HG02763 (cell line): ENCODE measurements around the gene PRKRA.
A peak's percentile ranks its signal among the peaks of the same experiment; 100 is the strongest.
"Not testable (repeated sequence)": the region's sequence is repeated elsewhere in the genome, so short reads cannot be mapped to it uniquely, and the experiment has no call there.

Experiments
- ATAC-seq: cut with Tn5 transposase; IDR thresholded peaks from one replicate; pipeline ENCODE4 v1.9.1; 2021; ENCODE audit warnings: mild to moderate bottlenecking, moderate library complexity; ENCODE audit not compliant: unreplicated experiment

Gene PRKRA

DNA sequence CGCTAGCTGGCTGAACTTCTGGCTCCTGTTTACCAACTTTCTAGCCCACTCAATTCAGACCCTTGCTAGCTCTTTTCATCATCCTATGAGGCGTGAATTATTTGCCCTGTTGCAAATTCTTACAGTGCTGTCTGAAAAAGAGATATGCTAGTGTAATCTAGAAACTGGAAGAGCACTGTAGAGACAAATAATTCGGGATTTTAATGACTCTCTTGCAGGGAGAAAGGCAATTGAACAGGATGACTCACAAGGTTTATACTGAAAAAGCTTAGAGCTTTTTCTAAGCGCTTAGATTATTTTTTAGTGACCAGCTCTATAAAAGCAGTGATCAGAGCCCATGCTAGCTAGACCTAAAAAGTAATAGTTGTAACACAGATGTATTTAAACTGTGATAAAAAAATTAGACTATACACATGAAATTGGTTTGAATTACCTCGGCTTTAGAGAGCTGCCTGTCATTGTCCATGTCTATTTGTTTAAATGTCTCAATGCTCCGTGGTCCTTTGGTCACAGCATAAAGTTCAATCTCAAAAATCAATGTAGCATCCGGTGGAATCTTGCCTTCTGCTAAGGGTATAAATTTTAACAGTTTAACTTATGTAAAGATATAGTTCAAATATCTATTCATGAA lies 18.4 kb upstream of the PRKRA start:
- no peak for ATAC-seq

DNA sequence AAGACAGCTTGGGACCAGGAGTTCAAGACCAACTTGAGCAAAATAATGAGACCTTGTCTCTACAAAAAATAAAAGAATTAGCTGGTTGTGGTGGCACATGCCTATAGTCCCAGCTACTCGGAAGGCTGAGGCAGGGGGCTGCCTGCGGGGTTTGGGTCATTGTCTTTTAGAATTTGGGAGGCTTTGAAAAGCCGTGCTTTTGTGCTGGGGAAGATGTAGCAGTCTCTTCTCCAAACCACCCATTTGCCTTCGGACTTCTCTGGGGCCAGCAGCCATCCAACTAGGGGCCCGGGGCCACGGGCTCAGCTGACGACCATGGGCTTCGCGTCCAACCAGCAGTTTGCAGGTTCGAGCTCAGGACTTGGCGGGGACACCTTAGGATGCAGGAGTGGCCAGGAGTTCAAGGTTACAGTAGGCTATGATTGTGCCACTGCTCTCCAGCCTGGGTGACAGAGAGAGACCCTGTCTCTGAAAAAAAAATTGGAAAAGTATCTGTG lies 6.5 kb upstream of the PRKRA start:
- ATAC-seq = no peak

DNA sequence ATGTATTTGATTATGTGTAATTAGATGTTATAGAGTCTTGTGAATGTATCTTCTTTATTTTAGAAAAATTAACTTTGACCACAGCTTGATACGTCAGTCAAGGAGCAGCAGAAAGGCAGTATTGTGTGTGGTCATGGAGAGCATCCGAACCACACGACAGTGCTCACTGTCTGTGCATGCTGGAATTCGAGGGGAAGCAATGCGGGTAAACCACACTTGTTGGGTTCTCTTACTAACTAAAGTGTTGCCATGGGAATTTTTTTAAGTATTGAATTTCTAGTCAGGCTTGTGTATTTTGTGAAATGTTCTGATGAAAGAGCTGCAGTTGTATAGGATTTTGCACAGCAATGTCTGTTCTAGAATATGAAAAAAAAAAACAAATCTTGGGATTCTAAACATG lies 5.0 kb upstream of the PRKRA start:
- ATAC-seq = no peak

DNA sequence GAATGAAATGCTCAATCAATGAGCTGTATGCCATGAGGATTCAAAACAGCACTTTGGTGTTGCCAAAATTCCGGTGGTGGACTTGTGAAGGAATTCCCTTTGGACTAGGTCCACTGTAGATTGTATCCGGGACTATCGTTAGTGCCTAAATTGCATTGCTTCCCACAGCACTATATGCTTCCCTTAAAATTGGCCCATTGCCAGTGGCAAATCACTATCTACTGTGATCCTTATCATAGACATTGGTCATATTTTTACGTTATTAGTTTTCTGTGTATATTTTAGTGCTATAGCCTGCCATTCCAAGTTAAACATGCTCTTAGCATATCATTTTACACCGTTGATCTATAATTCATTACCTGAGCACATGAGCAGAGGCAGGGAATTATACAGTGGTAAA lies 1.9 kb upstream of the PRKRA start:
- no peak for ATAC-seq

DNA sequence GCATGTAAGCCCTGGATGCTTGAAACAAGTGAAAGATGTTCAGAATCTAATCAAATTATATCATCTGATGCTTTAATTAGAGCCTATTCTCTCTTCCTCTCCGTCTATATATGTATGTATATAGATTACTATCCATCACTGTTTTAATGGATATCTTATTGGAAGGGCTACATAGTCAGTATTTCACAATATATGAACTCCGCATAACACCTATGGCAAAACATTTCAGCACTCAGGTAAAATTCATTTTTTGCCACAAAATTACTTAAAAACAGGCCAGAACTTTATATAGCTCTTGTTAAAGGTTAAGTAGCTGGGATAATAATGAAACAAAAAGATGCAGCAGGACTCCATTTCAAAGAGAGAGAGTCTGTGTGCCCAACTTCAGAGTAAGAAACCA lies 1.4 kb upstream of the PRKRA start:
- ATAC-seq = no peak

DNA sequence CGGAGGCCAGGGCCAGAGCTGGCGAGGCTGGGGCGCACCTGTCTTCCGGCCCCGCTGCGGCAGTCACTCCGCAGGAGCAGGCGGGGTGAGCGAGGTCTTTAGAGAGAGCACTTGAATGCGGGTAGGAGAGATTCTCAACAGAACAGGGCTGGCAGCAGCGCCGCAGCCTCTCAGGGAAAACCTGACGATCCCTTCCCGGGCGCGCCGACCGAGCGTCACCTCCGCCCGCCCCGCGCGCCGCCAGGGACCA lies 526 bp downstream of the PRKRA start:
- peak; percentile 45 for ATAC-seq

DNA sequence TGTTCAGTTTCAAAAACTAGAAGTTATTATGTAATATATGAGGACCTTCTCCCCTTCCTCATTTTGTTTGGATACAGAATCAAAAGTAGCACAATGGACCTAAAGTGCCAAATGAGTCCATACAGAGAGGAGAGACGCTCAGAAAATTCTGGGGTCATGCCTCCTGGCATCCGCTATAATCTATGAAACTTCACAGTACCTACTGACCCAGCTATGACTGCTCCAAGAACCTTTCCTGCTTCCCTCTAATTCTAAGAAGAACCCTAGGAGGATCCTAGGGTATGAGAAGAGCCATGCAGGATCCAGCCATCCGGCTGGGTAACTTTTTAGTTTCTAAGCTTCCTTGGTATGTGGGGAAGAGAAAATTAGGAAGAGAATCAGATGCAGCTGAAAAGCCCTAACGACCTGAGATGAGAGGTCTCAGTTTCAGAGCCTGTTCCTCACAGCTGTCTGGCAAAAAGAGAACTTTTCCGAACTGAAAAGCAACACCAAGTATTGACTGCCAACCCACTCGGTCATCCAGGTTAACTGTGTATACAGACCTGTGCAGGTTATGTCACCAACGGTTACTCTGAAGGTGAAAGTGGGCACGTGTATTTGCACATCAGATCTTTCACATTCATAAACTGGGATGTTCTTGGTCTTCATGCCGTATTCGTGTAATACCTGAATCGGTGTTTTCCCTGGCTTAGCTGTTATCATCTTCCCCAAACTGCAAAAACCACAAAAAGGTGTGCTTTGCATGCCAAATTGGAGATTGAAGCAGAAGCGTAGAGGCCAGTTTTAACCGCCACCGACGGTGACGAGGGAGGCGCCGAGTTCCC lies 1.1 kb downstream of the PRKRA start:
- ATAC-seq = peak; percentile 8

DNA sequence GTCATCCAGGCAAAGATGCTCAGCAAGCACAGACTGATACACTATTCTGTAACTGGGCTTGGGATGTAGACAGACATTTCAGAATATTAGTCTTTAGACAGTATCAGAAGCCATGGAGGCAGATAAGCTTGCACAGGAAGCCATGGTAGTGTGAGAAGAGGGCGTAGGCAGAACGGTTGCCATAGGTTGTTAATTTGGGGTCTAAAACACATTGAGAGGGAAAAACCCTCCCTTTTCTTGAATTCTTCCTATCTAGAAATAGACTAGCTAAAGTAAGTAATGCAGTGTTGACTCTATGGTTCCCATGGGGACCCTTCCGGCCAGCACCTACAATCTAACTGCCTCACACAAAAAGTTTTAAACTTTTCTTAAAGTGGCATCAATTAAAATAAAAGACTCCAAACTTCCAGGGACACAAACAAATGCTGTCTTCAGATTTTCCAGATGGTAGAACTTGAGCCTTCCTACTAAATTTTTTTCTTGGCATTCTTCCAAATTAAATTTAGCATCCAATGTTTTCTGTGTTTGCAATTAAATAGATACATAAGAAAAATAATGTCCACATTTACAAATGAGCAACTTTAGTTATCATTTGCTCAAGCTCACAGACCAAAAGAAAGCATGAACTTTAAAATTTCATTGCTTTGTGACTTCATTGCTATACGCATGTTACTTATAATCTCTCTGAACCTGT lies 1.9 kb downstream of the PRKRA start:
- no peak for ATAC-seq

- no peak for ATAC-seq
Observed at GRCh38 chr2:178441426-178441825, 9.5 kb downstream of the PRKRA start.

GRCh38 chr2:178436662-178437061 lies 14.3 kb downstream of the PRKRA start:
- no peak for ATAC-seq

GRCh38 chr2:178429336-178429735 lies 21.6 kb downstream of the PRKRA start:
- no peak for ATAC-seq

DNA sequence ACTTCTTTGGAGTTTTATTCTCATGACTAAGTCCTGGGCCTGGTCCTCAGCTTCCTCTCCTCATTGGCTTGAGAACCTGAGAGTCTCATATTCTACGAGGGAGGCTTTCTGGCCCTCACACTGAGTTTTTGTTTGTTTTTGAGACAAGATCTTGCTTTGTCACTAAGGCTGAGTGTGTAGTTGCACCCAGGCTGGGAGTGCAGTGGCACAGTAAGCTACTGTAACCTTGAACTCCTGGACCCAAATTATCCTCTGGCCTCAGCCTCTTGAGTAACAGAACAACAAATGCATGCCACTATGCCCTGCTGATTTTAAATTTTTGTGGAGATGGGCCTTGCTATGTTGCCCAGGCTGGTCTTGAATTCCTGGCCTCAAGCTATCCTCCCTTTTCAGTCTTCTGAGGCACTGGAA lies 22.6 kb downstream of the PRKRA start:
- ATAC-seq = no peak

DNA sequence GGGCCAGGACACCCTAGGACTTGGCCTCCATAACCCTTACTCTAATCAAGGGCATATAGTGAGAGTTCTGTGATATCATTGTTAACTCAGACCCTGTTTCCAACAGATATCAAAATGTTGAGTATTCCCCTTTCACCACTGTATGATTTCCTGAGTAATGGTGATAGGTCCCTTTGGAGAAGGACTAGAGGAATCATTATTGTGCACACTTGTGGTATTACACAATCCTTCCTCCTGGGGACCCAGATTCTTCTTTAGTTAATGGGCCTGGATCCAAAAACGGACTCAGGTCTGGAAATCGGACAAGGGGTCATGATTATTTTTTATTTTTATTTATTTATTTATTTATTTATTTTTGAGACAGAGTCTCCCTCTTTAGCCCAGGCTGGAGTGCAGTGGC lies 23.5 kb downstream of the PRKRA start:
- no peak for ATAC-seq

- no peak for ATAC-seq
Observed at GRCh38 chr2:178426388-178426787, 24.6 kb downstream of the PRKRA start.

DNA sequence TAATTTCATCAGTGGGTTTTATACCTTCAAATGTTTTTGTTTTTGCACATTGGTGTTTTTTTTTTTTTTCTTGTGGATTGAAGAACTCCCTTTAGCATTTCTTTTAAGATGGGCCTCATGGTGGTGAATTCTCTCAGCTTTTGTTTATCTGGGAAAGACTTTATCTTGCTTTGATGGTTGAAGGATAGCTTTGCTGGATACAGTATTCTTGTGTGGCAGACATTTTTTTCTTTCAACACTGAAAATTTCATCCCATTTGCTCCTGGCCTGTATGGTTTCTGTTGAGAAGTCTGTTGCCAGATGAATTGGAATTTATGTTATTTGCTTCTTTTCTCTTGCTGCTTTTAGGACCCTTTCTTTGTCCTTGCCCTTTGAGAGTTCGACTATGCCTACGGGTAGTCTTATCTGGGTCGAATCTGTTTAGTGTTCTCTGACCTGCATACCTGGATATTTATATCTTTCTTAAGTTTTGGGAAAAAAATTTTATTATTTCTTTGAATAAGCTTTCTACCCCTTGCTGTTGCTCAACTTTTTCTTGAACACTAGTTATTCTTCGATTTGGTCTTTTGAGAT lies 25.6 kb downstream of the PRKRA start:
- ATAC-seq = no peak

DNA sequence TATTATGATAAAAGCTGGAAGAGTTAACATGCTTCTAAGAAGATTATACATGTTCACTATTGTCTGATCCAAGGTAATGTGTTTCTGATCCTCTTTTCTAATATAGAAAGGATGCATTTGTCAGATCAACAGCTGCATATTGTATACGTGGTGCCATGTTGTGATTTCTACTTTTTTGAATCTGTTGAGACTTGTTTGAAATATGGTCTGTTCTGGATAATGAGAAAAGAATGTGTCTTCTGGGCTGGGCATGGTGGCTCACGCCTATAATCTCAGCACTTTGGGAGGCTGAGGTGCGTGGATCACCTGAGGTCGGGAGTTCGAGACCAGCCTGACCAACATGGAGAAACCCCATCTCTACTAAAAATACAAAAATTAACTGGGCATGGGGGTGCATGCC lies 27.2 kb downstream of the PRKRA start:
- ATAC-seq = not testable (repeated sequence)

- no peak for ATAC-seq
Observed at GRCh38 chr2:178422097-178422496, 28.9 kb downstream of the PRKRA start.

DNA sequence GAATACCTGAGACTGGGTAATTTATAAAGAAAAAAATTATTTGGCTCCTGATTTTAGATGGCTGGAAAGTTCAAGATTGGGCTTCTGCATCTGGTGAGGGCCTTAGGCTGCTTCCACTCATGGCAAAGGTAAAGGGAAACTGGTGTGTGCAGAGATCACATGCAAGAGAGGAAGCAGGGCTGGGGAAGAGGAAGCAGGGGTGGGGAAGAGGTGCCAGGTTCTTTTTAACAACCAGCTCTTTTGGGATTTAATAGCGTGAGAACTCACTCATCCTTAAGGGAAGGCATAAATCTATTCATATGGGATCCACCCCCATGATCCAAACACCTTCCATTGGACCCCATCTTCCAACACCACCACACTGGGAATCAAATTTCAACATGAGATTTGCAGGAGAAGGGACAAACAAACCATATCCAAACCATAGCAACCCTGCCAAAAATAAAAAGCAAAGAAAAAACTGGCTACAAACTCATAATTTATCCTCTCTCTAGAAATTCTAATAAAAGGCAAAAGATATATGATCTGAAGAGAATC lies 30.4 kb downstream of the PRKRA start:
- no peak for ATAC-seq

GRCh38 chr2:178419123-178419522 lies 31.9 kb downstream of the PRKRA start:
- ATAC-seq = no peak

DNA sequence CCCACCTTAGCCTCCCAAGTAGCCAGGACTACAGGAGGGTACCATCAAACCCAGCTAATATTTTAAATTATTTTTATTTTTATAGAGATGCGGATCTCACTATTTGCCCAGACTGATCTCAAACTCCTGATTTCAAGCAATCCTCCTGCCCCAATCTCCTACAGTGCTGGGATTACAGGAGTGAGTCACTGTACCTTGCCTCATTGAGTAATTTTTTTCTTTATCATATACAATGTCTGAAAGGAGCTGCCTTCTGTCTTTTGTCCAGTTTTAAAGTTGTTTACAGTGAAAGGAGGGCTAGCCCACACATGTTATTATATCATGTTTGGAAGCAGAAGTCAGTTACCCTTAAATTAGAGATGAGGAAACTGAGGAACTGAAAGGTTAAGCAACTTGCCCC lies 32.5 kb downstream of the PRKRA start:
- ATAC-seq = no peak

DNA sequence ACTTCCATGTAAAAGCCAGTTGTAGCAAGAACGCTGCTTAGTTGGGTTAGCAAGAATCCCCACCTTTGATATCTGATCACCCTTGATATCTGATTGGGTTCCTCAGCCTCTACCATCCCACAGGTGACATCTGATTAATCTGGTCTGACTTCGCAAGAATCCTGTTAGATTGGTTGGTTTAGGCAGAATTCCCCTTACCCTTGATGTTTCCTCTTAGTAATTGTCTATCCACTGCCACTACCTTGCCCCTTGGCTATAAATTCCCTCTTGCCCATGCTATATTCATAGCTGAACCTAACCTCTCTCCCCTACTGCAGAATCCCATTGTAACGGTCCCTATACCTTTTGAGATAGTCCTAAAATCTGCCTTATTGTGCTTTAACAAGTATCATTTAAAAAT lies 33.1 kb downstream of the PRKRA start:
- no peak for ATAC-seq

DNA sequence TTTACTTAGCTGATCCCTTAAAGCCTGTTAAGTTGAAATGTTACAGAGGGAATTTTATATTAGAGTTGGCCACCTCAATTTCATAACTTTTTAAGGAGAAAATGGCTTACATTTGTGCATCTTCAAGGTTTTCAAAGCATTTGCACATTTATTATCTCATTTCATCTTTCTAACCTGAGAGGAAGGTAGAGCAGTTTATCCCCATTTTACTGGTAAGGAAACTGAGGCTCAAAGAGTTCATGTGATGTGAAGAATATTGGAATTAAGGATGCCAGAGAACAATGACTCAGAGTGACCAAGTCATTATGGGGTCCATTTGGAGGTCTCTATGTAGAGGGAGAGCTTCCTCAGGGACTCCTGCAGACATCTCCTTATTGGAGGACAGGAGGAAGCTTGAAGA lies 35.0 kb downstream of the PRKRA start:
- no peak for ATAC-seq
